HG02623 (cell line): Measurements from ENCODE around the gene TTC12.

Experiments
- ATAC-seq: cut with Tn5 transposase; IDR thresholded peaks from one replicate; pipeline ENCODE4 v1.9.1; 2021; ENCODE audit warnings: moderate library complexity; ENCODE audit not compliant: unreplicated experiment

Gene TTC12

DNA sequence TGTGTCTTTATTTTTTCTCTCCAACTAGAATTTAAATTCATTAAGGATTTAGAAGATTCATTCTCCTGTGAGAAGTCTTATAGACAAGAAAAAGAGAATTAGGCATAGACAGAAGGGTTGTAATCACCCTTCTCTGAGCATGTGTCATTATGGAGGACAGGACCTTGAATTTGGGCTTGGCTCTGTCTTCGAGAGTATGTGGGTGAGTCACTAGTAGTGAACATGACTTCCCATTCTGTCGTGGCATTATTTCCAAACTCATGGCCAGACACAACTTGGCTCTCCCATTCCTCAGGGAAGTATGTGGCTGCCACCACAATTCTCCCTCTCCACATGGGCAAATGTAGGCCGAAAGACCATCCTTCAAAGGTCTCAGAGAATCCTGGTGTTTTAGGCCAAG, 58.9 kb downstream of the TTC12 start:
- no peak for ATAC-seq

DNA sequence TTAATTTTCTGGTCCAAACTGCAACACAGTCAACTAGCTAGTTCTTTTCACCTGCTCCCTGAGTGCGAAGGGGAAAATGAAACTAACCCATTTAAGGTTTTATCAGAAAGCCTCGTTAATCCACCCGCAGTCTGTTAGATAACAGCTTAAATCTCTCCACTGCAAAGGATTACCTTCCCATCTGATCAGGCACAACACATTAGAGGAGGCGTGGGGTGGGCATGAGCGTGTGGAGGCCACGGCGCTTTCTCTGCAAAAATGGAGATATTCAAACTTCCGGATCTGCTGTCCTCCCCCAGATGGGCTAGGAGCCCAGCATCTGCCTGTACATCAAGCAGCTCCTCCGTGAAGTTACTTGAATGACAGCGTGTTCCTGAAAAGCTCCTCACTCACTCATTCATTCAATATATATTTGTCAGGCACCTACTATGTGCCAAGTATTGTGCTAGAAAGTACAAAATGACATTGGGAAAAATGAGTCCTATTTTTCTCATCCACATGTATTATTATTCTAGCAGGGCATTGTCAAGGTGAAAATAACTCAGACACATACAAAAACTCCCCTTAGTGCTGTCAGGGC, 59.7 kb downstream of the TTC12 start:
- no peak for ATAC-seq

DNA sequence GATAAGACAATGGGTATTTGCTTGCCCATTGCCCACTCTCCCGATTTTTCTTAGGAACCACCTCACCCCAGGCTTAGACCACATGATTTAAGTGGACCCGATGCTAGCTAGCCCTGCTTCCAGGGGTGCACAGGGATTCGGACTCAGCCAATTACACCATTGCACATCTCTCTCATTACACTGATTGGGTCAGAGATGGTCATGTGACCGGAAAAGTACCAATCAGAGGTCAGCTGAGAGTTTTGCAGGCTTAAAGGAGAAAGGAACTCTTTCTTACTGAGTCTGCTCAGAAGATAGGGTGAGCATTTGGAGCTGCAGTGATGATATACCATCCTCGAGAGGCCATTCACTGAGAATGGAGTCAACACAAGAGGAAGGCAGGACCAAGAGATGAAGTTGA, 61.0 kb downstream of the TTC12 start:
- no peak for ATAC-seq

DNA sequence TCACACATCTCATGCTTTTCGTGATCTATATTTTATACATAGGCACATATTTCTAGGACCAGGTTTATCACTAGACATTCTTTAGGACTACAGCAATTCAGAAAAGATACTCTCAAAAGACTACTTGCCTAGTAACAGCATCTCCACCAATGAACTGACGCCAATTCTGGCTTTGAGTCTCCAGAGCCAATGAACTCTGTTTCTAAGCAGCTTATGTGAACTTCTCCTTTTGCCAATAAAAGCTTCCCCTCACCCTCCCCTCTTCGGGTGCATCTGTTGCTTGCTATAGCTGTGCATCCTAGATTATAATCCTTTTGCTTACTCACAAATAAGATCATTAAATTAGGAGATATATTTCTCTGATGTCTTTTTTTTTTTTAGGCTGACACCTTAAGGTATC, 61.8 kb downstream of the TTC12 start:
- peak; percentile 53 for ATAC-seq

DNA sequence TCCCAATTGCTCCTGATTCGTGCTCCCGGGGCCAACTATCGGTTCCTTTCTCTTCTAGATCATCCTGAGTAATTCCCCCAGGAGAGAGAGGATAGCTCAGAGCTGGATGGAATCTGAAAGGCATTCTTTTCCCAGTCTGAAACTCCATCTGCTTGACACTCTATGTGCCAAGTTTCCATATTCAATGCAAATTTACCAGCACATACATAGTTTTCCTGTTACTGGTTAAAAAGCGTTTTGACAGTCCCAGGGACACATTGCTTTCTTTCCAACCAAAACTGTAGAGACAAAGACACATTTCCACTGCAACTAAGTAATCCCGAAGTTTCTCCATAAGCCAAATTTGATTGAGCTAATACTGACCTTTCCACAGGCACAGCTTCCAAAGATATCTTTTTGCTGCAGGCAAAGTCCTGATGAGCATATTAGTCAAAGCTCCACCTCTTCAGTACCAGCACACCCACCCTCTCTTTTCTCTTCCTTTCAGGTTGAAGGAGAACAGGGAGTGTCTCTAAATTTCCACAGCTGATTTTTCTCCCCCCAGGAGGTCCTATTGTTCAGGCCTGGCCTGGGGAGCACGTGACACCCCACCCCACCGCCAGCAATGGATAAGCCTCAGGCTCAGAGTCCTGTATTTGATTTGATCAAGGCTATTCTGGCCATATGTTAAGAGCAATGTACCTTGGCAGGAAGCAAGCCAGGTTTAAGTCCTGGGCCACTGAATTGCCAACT, 63.5 kb downstream of the TTC12 start:
- no peak for ATAC-seq

DNA sequence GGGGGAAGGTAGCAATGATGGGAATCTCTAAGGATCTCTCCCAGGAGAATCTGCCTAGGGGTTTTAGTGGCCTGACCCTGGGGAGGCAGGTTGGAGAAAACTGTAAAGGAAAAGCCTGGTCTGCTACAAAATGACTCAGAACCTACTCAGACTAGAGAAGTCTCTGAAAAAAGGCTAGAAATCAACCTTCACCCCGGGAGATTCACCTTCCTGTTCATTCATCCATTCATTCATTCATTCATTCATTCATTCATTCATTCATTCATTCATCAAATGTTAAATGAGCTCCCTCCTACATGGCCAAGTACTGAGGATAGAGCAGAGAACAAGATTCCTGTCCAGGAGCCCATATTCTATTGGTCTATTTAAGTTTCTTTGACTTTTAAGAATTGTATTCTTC, 64.3 kb downstream of the TTC12 start:
- ATAC-seq = no peak

DNA sequence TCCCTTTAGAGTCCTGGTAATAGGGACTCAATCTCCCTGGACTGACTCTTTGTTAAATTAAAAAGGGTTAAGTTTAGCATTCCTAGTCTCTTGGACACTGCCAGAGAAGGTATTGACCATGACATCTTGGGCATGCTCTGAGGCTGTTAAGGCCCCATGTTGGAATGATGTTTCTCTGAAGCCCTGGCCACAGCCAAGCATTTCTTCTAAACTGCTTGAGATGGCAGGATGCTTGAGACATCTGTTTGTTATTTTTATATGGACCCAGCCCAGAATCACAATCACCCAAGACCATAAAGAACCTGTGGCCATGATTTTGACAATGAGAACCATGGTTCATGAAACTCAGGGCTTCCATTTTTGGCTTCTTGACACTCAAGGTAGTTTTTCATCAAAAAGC, 67.7 kb downstream of the TTC12 start:
- no peak for ATAC-seq

DNA sequence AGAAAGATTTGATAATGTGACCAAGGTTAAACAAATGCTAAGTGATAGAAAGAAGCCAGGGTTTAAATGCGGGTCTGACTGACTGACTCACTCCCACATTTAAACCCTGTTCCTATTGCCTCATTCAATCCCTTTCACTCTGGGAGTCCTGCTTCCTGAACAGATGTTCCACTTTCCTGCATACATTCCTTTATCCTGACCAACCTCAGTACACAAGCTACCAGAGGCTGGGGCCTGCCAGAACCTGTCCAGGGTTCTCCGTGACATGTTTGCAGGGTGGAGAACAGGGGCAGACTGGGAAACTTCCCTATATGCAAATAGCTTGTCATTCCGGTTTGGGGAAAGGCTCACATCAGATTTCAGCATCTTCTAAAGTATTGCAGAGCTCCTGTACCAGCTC, 70.2 kb downstream of the TTC12 start:
- ATAC-seq = no peak

DNA sequence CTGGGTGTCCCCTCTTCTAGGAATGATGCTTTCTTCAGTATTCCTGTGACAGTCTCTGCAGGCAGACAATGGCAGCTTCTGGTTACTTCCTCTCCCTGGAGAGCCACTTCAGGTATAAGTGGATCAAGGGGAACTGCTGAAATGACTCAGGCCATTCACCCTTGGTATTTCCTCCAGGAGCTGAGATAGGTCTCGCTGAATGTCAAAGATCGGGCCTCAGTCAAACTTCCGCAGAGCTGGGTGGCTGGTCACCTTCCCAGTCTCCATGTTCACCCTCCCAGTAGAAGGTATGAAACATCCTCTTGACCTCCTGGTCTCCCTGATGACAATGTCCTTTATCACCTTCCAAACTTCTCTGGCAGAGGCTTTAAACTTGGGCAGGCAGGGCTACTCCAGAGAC, 71.4 kb downstream of the TTC12 start:
- no peak for ATAC-seq

DNA sequence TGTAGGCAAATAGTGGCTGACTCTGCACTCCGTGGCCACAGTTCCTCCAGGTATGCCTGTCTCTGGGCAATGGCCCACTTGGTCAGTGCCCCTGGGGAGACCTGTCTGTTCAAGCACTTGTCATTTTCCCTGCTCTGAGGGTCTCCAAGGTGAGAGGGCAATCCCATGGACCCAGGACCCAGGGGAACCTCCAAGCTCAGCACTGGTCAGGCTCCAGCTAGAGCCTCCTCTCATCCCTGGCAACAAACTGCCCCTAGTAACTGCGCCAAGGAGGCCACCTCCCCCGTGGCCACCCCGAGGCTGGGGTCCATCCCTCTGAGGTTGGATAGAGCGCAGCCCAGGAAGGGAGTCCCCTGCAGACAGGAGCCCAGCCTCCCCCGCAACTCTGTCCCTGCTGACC, 72.5 kb downstream of the TTC12 start:
- no peak for ATAC-seq

DNA sequence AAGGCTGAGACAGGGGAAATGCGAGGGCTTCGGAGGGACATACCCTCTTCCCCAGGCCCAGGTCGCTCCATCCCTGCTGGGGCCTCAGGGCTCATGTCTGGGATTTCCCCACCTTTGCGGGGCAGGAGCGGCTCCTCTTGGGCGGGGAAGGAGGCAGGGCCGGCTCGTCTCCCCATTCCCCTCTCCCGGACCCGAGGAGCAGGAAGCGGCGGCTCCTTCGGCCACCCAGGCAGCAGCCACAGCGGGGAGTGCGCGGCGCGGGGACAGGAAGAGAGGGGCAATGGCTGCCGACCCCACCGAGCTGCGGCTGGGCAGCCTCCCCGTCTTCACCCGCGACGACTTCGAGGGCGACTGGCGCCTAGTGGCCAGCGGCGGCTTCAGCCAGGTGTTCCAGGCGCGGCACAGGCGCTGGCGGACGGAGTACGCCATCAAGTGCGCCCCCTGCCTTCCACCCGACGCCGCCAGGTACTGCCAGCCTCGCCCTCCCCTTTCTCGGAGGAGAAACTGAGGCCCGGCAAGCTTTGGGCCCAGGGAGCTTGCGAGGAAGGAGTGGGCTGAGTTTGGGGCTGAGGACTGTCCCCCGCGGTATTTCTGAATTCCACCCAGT, 73.3 kb downstream of the TTC12 start, which contains the start of gene ANKK1:
Gene ANKK1 (plus strand): TSS at position 175 of the 607 bp plus-strand sequence. CDS start 106 bp downstream, at position 281.
- no peak for ATAC-seq

DNA sequence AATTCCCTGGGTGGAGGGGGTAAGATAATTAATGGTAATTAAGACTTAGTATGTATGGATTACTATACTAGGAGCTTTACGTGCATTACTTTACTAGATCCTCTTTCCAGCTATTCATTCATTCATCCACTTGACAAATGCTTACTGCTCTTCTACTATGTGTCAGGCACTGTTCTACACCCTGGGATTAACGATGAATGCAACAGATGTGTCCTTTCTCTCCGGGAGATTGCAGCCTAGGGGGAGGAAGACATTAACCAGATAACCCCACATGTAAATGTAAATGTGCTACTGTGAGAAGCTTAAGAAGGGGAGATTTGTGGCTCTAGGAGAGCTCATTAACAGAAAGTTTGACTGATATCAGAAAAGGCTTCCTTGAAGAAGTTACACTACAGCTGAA, 74.9 kb downstream of the TTC12 start:
- no peak for ATAC-seq

DNA sequence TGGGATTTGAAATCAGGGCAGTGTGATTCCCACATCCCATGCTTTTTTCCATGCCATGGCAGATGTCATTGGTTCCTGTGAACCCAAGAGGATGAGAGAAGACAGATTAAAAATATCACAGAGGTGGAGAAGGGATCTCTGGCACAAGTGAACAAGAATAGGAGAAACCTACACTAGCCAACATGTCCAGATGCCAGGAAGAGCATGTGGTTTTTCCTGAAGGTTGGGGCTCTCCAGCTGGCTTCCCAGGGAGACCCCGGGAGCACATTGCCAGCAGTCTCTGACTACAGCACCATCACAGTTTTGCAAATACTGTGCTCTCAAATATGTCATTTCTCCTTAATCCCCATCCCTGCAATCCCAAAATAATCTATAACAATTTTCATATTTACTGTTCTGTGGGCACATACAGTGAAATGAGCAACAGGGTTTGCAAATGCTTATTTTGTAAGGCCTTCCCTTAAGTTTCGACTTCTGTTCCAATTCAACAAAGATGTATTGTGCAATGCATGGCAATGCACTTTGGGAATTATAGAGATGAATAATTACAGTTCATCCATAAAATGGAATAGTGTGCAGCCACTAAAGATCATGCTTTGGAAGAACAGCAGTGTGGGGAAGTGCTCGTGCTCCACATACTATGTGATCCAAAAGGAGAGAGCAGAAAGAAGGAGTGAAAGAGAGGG, 78.0 kb downstream of the TTC12 start:
- ATAC-seq = no peak

DNA sequence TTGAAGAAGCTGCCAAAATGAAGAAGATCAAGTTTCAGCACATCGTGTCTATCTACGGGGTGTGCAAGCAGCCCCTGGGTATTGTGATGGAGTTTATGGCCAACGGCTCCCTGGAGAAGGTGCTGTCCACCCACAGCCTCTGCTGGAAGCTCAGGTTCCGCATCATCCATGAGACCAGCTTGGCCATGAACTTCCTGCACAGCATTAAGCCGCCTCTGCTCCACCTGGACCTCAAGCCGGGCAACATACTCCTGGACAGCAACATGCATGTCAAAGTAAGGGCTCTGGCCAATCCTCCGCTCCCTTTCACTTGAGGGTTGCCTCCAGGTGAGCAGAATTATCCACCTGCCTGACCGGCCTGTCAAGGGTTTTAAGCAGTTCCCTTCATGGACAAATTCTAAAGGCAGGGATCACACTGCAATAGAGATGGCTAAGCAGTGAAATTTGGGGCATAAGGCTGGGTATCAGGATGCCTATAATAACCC, 79.2 kb downstream of the TTC12 start:
- no peak for ATAC-seq

DNA sequence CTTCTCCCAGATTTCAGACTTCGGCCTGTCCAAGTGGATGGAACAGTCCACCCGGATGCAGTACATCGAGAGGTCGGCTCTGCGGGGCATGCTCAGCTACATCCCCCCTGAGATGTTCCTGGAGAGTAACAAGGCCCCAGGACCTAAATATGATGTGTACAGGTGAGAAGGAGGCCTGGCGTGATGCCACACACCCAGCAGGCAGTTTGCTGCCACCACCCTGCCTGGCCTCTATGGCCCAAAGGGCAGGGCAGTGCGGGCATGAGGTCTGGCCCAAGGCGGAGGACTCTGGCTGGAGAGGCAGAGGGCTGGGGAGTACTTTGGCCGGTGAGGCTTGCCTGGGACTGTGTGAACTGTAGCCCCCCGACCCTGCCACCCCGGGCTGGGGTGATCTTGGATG, 80.5 kb downstream of the TTC12 start:
- no peak for ATAC-seq

DNA sequence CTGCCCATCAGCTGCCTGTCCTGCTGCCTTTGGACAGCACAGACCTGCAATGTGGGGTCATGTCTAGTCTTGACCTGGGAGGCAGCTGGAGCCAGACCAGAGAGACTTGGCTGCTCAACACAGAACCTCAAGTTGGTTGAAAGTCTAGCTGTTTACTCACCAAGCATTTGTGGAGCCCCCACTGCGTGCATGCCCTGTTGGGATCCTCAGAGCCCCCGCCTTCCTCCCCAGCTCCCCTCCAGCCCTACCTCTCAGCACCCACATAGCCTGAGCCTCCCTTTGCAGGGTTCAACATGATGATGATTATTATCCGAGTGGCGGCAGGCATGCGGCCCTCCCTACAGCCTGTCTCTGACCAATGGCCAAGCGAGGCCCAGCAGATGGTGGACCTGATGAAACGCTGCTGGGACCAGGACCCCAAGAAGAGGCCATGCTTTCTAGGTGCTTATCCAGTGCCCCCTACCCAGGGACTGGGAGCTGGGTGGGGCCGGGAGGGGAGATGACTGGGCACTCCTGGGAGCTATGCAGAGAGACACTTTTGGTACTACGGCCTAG, 81.5 kb downstream of the TTC12 start:
- ATAC-seq = no peak

DNA sequence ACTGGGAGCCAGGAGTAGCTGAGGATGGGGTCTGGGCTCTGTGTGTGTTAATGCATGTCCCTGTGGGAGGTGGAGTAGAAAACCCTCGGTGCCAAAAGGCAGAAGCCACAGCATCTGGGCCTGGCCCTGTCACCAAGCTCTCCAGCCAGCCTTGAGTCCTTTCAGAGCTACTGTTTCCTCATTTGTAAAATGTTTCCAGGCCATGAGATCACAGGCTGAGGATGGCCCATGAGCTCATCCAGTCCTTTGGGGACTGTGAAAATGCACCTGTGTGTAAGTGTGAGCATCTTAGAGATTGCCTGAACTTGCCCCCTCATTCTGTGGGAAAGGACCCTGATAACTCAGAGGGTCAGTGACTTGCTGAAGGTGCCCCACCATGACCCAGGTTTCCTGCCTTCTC, 82.3 kb downstream of the TTC12 start:
- no peak for ATAC-seq

DNA sequence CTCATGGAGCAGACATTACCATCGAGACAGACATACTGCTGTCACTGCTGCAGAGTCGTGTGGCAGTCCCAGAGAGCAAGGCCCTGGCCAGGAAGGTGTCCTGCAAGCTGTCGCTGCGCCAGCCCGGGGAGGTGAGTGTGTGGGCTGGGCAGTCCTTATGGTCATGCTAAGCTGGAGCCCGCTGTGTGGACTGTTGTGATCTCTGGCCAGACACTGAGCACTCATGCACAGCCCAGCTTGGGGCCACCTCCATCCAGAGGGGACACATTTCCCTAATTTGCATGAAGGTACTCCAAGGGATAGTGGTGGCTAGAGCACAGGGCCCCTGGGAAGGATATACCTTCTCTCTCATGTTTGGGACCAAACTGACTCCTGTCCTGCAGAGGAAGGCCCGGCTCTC, 82.8 kb downstream of the TTC12 start:
- ATAC-seq = no peak

DNA sequence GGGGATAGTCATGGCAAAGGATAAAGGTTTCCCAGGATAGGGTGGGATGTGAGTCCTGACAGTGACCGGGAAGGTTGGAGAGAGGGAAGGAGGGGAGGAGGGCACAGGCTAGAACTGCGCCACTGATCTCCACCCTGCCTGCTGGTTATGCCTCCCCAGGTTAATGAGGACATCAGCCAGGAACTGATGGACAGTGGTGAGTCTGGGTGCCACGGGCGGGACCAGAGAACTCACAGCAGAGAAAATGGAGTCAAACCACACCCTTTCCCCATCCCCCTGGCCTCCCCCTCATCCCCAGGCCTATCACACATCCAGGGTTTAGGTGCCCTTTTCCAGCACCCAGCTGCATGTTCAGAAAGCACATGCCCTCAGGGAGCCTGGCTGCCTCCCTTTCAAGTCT, 83.4 kb downstream of the TTC12 start:
- no peak for ATAC-seq

DNA sequence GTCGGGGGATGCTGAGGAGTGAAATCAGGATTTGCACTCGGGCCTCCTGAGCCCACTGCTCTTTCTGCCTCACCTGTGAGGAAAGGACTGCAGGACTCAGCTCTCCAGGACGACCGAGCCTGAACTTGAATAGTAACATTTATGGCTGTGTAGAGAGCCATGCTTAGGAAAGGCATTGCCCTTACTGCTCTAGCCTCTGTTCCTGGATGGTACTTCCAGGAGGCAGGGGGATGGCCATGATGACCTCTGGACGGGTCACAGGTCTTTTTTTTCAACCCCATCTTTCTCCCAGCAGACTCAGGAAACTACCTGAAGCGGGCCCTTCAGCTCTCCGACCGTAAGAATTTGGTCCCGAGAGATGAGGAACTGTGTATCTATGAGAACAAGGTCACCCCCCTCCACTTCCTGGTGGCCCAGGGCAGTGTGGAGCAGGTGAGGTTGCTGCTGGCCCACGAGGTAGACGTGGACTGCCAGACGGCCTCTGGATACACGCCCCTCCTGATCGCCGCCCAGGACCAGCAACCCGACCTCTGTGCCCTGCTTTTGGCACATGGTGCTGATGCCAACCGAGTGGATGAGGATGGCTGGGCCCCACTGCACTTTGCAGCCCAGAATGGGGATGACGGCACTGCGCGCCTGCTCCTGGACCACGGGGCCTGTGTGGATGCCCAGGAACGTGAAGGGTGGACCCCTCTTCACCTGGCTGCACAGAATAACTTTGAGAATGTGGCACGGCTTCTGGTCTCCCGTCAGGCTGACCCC, 84.5 kb downstream of the TTC12 start:
- ATAC-seq = no peak
